ENCODE results near the gene WDR1. TPM values are rescaled to one million over a fixed set of nuclear protein-coding genes. Genes with fewer than 3 reads are reported as not detected.

The WDR1 gene
- total and polyA plus RNA-seq, 2 of the 13 experiments (the other 11 are each of a cell fraction or from before 2014, with no cell fraction given) = 106 to 198 TPM

- H4K20me1 ChIP-seq (ENCODE audit: insufficient read depth, low read length) = peaks cover 31% of the 10 kb centered on the region
- H3K36me3 ChIP-seq (replicated peaks in 1 of 2; ENCODE audit: control insufficient read depth in 1 of 2, insufficient read depth in 2 of 2, low read length in 2 of 2) = peaks cover 66 to 97% of the 10 kb centered on the region in 2 experiments
- FAIRE-seq = no peak
- H3K4me1 ChIP-seq (ENCODE audit: insufficient read depth, low read length) = peaks cover 11% of the 10 kb centered on the region; the same call in 1 of the 2 replicates
- TF ChIP-seq SSRP1 (CRISPR knock-in tag; IDR thresholded peaks at IDR 0.05) (no peak), SMAD9 (CRISPR knock-in tag; IDR thresholded peaks at IDR 0.05) (no peak), ZBTB14 (CRISPR knock-in tag; IDR thresholded peaks at IDR 0.05) (no peak), ZNF646 (CRISPR knock-in tag; IDR thresholded peaks at IDR 0.05) (no peak), RBM22 (optimal IDR thresholded peaks at IDR 0.05; ENCODE audit: low read length) (peak; percentile 4), ZNF839 (CRISPR knock-in tag; IDR thresholded peaks at IDR 0.05; ENCODE audit: borderline replicate concordance) (no peak)
- TF ChIP-seq, protein P1, sequence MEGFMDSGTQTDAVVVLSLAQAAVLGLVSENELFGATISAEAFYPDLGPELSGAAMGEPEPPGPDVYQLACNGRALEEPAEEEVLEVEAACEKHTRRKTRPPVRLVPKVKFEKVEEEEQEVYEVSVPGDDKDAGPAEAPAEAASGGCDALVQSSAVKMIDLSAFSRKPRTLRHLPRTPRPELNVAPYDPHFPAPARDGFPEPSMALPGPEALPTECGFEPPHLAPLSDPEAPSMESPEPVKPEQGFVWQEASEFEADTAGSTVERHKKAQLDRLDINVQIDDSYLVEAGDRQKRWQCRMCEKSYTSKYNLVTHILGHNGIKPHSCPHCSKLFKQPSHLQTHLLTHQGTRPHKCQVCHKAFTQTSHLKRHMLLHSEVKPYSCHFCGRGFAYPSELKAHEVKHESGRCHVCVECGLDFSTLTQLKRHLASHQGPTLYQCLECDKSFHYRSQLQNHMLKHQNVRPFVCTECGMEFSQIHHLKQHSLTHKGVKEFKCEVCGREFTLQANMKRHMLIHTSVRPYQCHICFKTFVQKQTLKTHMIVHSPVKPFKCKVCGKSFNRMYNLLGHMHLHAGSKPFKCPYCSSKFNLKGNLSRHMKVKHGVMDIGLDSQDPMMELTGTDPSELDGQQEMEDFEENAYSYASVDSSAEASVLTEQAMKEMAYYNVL (CRISPR knock-in tag; IDR thresholded peaks at IDR 0.05; ENCODE audit: borderline replicate concordance) = no peak
- no peak overlapping the region for H2AFZ ChIP-seq (ENCODE audit: low read length)
- in situ Hi-C loops (cut with HindIII; ENCODE audit: extremely low pct_ligation_motif_present, low pct_unique_long_range_greater_than_20kb) = no loop called here
- no peak overlapping the region for H3K9ac ChIP-seq (ENCODE audit: insufficient read depth, low read depth, low read length)
- no peak for ATAC-seq
- H3K27ac ChIP-seq (ENCODE audit: extremely low read length, insufficient read depth, low read length) = no peak overlapping the region
- no TSS peak for BruUV-seq (replicated peaks)
- 95% methylated on average over 4 of the region's 9 CpGs for WGBS (ENCODE audit: low lambda C conversion rate)
- H3K4me2 ChIP-seq (ENCODE audit: low read depth, low read length) = no peak overlapping the region
- intact Hi-C loops (cut with micrococcal nuclease; ENCODE audit: unreplicated experiment) = no loop called here
- POLR2A ChIA-PET = no interaction called here
- CTCF ChIA-PET (ENCODE audit: low intra/inter-chr PET ratio, low total read pairs) = no interaction called here
- H3K4me3 ChIP-seq (replicated peaks in 1 of 3; ENCODE audit: insufficient read depth in 1 of 3, low read depth in 2 of 3, low read length in 3 of 3) = no peak overlapping the region
- no peaks in the 10 kb centered on the region; a peak in 1 of 5 replicates for H3K27me3 ChIP-seq (ENCODE audit: control insufficient read depth in 1 of 2, insufficient read depth in 2 of 2, low read length in 2 of 2)
- DNase-seq (ENCODE audit: low spot score) = no peak
- no peaks in the 10 kb centered on the region for H3K9me3 ChIP-seq (ENCODE audit: low read length)
- peaks cover 12% of the 10 kb centered on the region for H3K79me2 ChIP-seq (ENCODE audit: insufficient read depth, low read length)
These were observed 19.6 kb downstream of the WDR1 start for GRCh38 chr4:10096978-10097335.
